HCT116 (cell line): ENCODE data around the gene BST1. TPM values are rescaled to one million over a fixed set of nuclear protein-coding genes. Genes with fewer than 3 reads are reported as not detected.

Experiments used
- ATAC-seq: fragments of 200-7000 bp; cut with Tn5 transposase; 2 replicates; pipeline ENCODE4 v1.9.1; 2020; ENCODE audit warnings: mild to moderate bottlenecking, moderate library complexity
- BruUV-seq: library from RNA; stranded (reverse); fragments of 400-500 nt; replicated peaks from 2 replicates; lab custom pipeline; 2021; lab: Mats Ljungman, UMichigan
- CTCF ChIA-PET: fragments of 300-600 bp; sonication (Branson Sonifier 250); formaldehyde crosslinking; loops from one replicate; lab custom pipeline; 2021; ENCODE audit warnings: antibody characterized with exemption; lab: Charles Lee
- POLR2A ChIA-PET: fragments of 300-600, 350-600 bp; sonication (Branson Sonifier 250); formaldehyde crosslinking; loops from one replicate; lab custom pipeline; 2021; ENCODE audit warnings: antibody characterized with exemption; lab: Charles Lee
- RAD21 ChIA-PET, 2 experiments: fragments of 300-600 bp; sonication (Branson Sonifier 250); formaldehyde crosslinking; loops; one replicate each; lab custom pipeline; 2023; ENCODE audit warnings: low total read pairs in 2 of 2; ENCODE audit not compliant: uncharacterized antibody in 2 of 2, unreplicated experiment in 2 of 2, low non-redundant PET in 1 of 2; lab: Charles Lee
- DNase-seq: peaks from one replicate; pipeline ENCODE4 v3.0.0-alpha.2; 2010; ENCODE audit warnings: low read depth, low spot score
- H2AFZ ChIP-seq: fragments of 200-600 bp; shearing (Covaris generic), sonication (generic); 2 replicates; pipeline ENCODE4 v1.6.1; 2017; ENCODE audit warnings: low read depth, mixed run types, mixed read lengths, antibody characterized with exemption, low read length; ENCODE audit not compliant: poor library complexity, severe bottlenecking
- H3K27ac ChIP-seq: 2 replicates; pipeline ENCODE4 v1.5.1; 2012; ENCODE audit warnings: low read depth, low read length
- H3K27me3 ChIP-seq: fragments of 200-600 bp; sonication (generic); 2 replicates; pipeline ENCODE4 v1.6.1; 2016; ENCODE audit warnings: mixed run types, low read length, mixed read lengths; ENCODE audit not compliant: insufficient read depth
- H3K36me3 ChIP-seq, 2 experiments: fragments of 200-500 bp in 1 of 2; fragments of 200-600 bp in 1 of 2; sonication (Bioruptor generic) in 1 of 2; sonication (generic) in 1 of 2; 2 replicates each; pipeline versions ENCODE4 v1.5.1 to v1.6.1; 2014 to 2016; ENCODE audit warnings: low read length in 2 of 2, inconsistent platforms in 1 of 2, mixed read lengths in 1 of 2, mixed run types in 1 of 2; ENCODE audit not compliant: insufficient read depth in 2 of 2, control insufficient read depth in 1 of 2
- H3K4me1 ChIP-seq, 2 experiments: fragments of 200-600 bp in 1 of 2; sonication (generic) in 1 of 2; 2 replicates each; pipeline versions ENCODE4 v1.5.1 to v1.6.1; 2012 to 2017; ENCODE audit warnings: low read length in 2 of 2, inconsistent platforms in 1 of 2, mild to moderate bottlenecking in 1 of 2, mixed read lengths in 1 of 2, mixed run types in 1 of 2, moderate library complexity in 1 of 2; ENCODE audit not compliant: insufficient read depth in 2 of 2, control insufficient read depth in 1 of 2
- H3K4me2 ChIP-seq: fragments of 200-600 bp; sonication (generic); 2 replicates; pipeline ENCODE4 v1.6.1; 2017; ENCODE audit warnings: mixed run types, low read length, mixed read lengths
- H3K4me3 ChIP-seq, 2 experiments: fragments of 200-600 bp in 1 of 2; sonication (generic) in 1 of 2; replicated peaks in 1 of 2; 2 replicates each; pipeline ENCODE4 v1.5.1; 2011 to 2016; ENCODE audit warnings: low read length in 2 of 2, control low read depth in 1 of 2, low read depth in 1 of 2, mild to moderate bottlenecking in 1 of 2, mixed read lengths in 1 of 2, mixed run types in 1 of 2
- H3K79me2 ChIP-seq: fragments of 200-600 bp; sonication (generic); 2 replicates; pipeline ENCODE4 v1.6.1; 2017; ENCODE audit warnings: mild to moderate bottlenecking, mixed run types, low read length, moderate library complexity, mixed read lengths; ENCODE audit not compliant: insufficient read depth
- H3K9ac ChIP-seq: fragments of 200-600 bp; sonication (generic); 2 replicates; pipeline ENCODE4 v1.6.1; 2016; ENCODE audit warnings: low read length, mixed read lengths
- H3K9me2 ChIP-seq: fragments of 200-600 bp; sonication (generic), shearing (Covaris generic); 2 replicates; pipeline ENCODE4 v1.6.1; 2017; ENCODE audit warnings: mixed run types, mild to moderate bottlenecking, moderate library complexity; ENCODE audit not compliant: insufficient read depth
- H3K9me3 ChIP-seq, 2 experiments: fragments of 200-500 bp in 1 of 2; fragments of 200-600 bp in 1 of 2; sonication (Bioruptor generic) in 1 of 2; sonication (generic) in 1 of 2; 2 replicates each; pipeline ENCODE4 v1.6.1; 2014 to 2017; ENCODE audit warnings: low read length in 2 of 2, mixed read lengths in 2 of 2, inconsistent platforms in 1 of 2, low read depth in 1 of 2, mild to moderate bottlenecking in 1 of 2, mixed run types in 1 of 2, moderate library complexity in 1 of 2; ENCODE audit not compliant: control insufficient read depth in 1 of 2, insufficient read depth in 1 of 2
- H4K20me1 ChIP-seq: fragments of 200-600 bp; sonication (generic), shearing (Covaris generic); 2 replicates; pipeline ENCODE4 v1.6.1; 2017; ENCODE audit warnings: mixed run types, mild to moderate bottlenecking, moderate library complexity; ENCODE audit not compliant: insufficient read depth
- ELF1 ChIP-seq: IDR thresholded peaks from 2 replicates; pipeline ENCODE4 v1.6.1; 2012; ENCODE audit warnings: low read depth, borderline replicate concordance
- EZH2phosphoT487 ChIP-seq: fragments of 200-600 bp; IDR thresholded peaks from 2 replicates; pipeline ENCODE4 v1.6.1; 2018; ENCODE audit warnings: antibody characterized with exemption, borderline replicate concordance
- SIN3A ChIP-seq: IDR thresholded peaks from 2 replicates; pipeline ENCODE4 v1.6.1; 2012; ENCODE audit warnings: low read depth
- SP1 ChIP-seq: IDR thresholded peaks from 2 replicates; pipeline ENCODE4 v1.6.1; 2012; ENCODE audit warnings: low read depth
- ZFX ChIP-seq: fragments of 450-650 bp; IDR thresholded peaks from 2 replicates; pipeline ENCODE4 v1.6.1; 2017
- ZNF274 ChIP-seq: fragments of 200-500 bp; sonication (Bioruptor generic); IDR thresholded peaks from 2 replicates; pipeline ENCODE4 v1.6.1; 2014; ENCODE audit warnings: mild to moderate bottlenecking, low read depth, low read length, inconsistent platforms
- intact Hi-C: fragments of 100-400 bp; cut with micrococcal nuclease; formaldehyde crosslinking; loops from 2 replicates; pipeline ENCODE4 v1.10.0; 2022
- total RNA-seq: library from RNA; stranded (reverse); gene quantifications from one replicate; pipeline ENCODE4 v1.2.1, GENCODE V29; 2021; ENCODE audit not compliant: unreplicated experiment
- TF ChIP-seq, protein P1 (sequence below): IDR thresholded peaks from 2 replicates; pipeline ENCODE4 v1.6.1; 2011; ENCODE audit warnings: mild to moderate bottlenecking, low read length, moderate library complexity; ENCODE audit not compliant: insufficient replicate concordance; ENCODE audit errors: extremely low read depth
- TF ChIP-seq, protein P2 (sequence below): IDR thresholded peaks from 2 replicates; pipeline ENCODE4 v1.6.1; 2012
- TF ChIP-seq, protein P3 (sequence below): IDR thresholded peaks from 2 replicates; pipeline ENCODE4 v1.6.1; 2012

The BST1 gene
- total RNA-seq, 1 experiment from 2014 or later: 0.44 TPM

DNA sequence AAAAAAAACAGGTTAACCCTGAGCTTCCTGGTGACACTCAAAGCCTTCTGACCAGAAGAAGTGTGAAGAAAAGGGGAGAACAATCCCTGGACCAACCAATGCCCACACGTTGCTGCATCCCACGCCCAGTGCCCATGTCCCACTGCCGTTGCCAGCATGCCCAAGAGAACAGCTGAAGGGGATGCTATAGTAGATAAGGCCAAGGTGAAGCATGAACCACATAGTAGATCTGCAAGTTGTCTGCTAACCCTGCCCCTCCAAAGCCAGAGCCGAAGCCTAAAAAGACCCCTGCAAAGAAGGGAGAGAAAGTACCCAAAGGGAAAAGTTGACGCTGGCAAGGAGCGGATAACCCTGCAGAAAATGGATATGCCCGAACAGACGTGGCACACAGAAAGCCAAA is 64.0 kb downstream of the BST1 start:
- no peak overlapping the region for H3K4me3 ChIP-seq
- ATAC-seq: no peak
- POLR2A ChIA-PET: no interaction called here
- no peak for DNase-seq
- H3K9me3 ChIP-seq: no peaks in the 10 kb centered on the region
- no peak overlapping the region for H3K27ac ChIP-seq
- no peaks in the 10 kb centered on the region for H3K27me3 ChIP-seq
- no peak overlapping the region for H2AFZ ChIP-seq
- no TSS peak for BruUV-seq
- CTCF ChIA-PET: no interaction called here
- intact Hi-C loops: no loop called here
- no peaks in the 10 kb centered on the region for H3K36me3 ChIP-seq
- TF ChIP-seq, protein P1, sequence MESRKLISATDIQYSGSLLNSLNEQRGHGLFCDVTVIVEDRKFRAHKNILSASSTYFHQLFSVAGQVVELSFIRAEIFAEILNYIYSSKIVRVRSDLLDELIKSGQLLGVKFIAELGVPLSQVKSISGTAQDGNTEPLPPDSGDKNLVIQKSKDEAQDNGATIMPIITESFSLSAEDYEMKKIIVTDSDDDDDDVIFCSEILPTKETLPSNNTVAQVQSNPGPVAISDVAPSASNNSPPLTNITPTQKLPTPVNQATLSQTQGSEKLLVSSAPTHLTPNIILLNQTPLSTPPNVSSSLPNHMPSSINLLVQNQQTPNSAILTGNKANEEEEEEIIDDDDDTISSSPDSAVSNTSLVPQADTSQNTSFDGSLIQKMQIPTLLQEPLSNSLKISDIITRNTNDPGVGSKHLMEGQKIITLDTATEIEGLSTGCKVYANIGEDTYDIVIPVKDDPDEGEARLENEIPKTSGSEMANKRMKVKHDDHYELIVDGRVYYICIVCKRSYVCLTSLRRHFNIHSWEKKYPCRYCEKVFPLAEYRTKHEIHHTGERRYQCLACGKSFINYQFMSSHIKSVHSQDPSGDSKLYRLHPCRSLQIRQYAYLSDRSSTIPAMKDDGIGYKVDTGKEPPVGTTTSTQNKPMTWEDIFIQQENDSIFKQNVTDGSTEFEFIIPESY: no peak
- TF ChIP-seq ZNF274 (no peak), ELF1 (no peak), EZH2phosphoT487 (no peak), SIN3A (no peak), ZFX (no peak), SP1 (no peak)
- TF ChIP-seq, protein P2, sequence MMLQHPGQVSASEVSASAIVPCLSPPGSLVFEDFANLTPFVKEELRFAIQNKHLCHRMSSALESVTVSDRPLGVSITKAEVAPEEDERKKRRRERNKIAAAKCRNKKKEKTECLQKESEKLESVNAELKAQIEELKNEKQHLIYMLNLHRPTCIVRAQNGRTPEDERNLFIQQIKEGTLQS: no peak
- TF ChIP-seq, protein P3, sequence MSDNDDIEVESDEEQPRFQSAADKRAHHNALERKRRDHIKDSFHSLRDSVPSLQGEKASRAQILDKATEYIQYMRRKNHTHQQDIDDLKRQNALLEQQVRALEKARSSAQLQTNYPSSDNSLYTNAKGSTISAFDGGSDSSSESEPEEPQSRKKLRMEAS: no peak
- no peaks in the 10 kb centered on the region for H4K20me1 ChIP-seq
- no peaks in the 10 kb centered on the region for H3K9me2 ChIP-seq
- H3K4me1 ChIP-seq: no peaks in the 10 kb centered on the region
- H3K9ac ChIP-seq: no peak overlapping the region
- no peak overlapping the region for H3K4me2 ChIP-seq
- H3K79me2 ChIP-seq: no peaks in the 10 kb centered on the region
- RAD21 ChIA-PET: no interaction called here
